ENCODE results near the gene MAP3K7. TPM values are rescaled to one million over a fixed set of nuclear protein-coding genes. Genes with fewer than 3 reads are reported as not detected.

The MAP3K7 gene
- total RNA-seq, 1 donor from 2014 or later, result 22.0 TPM

GRCh38 chr6:90468859-90469258 is 118.0 kb downstream of the MAP3K7 start:
- H3K27me3 ChIP-seq (ENCODE audit: low read depth), result no peaks in the 10 kb centered on the region

GRCh38 chr6:90468080-90468479 is 118.8 kb downstream of the MAP3K7 start:
- TF ChIP-seq, protein P1, sequence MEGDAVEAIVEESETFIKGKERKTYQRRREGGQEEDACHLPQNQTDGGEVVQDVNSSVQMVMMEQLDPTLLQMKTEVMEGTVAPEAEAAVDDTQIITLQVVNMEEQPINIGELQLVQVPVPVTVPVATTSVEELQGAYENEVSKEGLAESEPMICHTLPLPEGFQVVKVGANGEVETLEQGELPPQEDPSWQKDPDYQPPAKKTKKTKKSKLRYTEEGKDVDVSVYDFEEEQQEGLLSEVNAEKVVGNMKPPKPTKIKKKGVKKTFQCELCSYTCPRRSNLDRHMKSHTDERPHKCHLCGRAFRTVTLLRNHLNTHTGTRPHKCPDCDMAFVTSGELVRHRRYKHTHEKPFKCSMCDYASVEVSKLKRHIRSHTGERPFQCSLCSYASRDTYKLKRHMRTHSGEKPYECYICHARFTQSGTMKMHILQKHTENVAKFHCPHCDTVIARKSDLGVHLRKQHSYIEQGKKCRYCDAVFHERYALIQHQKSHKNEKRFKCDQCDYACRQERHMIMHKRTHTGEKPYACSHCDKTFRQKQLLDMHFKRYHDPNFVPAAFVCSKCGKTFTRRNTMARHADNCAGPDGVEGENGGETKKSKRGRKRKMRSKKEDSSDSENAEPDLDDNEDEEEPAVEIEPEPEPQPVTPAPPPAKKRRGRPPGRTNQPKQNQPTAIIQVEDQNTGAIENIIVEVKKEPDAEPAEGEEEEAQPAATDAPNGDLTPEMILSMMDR (IDR thresholded peaks at IDR 0.05), result no peak
- Histone ChIP-seq H3K4me3 (no peak overlapping the region), H3K27ac (no peak overlapping the region), H3K9me3 (no peaks in the 10 kb centered on the region), H3K36me3 (no peaks in the 10 kb centered on the region), H3K27me3 (ENCODE audit: low read depth) (no peaks in the 10 kb centered on the region), H3K4me1 (peaks cover 13% of the 10 kb centered on the region)
- ATAC-seq (no peak), DNase-seq (no peak)
- intact Hi-C loops (cut with DNase I), result no loop called here

More at GRCh38 chr6:90468859-90469258, 118.0 kb downstream of the MAP3K7 start:
- DNase-seq, result no peak
- intact Hi-C loops (cut with DNase I), result no loop called here
- Histone ChIP-seq H3K36me3 (no peaks in the 10 kb centered on the region), H3K4me1 (peaks cover 13% of the 10 kb centered on the region), H3K9me3 (no peaks in the 10 kb centered on the region), H3K4me3 (no peak overlapping the region), H3K27ac (no peak overlapping the region)
- ATAC-seq, result no peak
- TF ChIP-seq, protein P1 (IDR thresholded peaks at IDR 0.05), result no peak

- TF ChIP-seq, protein P1 (IDR thresholded peaks at IDR 0.05), result no peak
- intact Hi-C loops (cut with DNase I), result no loop called here
- no peaks in the 10 kb centered on the region for H3K9me3 ChIP-seq
- H3K4me3 ChIP-seq, result no peak overlapping the region
- DNase-seq, result no peak
- H3K36me3 ChIP-seq, result no peaks in the 10 kb centered on the region
- no peaks in the 10 kb centered on the region for H3K27me3 ChIP-seq (ENCODE audit: low read depth)
- H3K27ac ChIP-seq, result no peak overlapping the region
- no peak for ATAC-seq
- H3K4me1 ChIP-seq, result peaks cover 13% of the 10 kb centered on the region
Observed at GRCh38 chr6:90467546-90467945, 119.3 kb downstream of the MAP3K7 start.

GRCh38 chr6:90466154-90466940 is 120.5 kb downstream of the MAP3K7 start:
- TF ChIP-seq, protein P1 (IDR thresholded peaks at IDR 0.05), result no peak
- Histone ChIP-seq H3K4me3 (no peak overlapping the region), H3K27me3 (ENCODE audit: low read depth) (no peaks in the 10 kb centered on the region), H3K4me1 (peaks cover 13% of the 10 kb centered on the region), H3K36me3 (no peaks in the 10 kb centered on the region), H3K27ac (no peak overlapping the region), H3K9me3 (no peaks in the 10 kb centered on the region)
- intact Hi-C loops (cut with DNase I), result no loop called here
- DNase-seq (no peak), ATAC-seq (no peak)

DNA sequence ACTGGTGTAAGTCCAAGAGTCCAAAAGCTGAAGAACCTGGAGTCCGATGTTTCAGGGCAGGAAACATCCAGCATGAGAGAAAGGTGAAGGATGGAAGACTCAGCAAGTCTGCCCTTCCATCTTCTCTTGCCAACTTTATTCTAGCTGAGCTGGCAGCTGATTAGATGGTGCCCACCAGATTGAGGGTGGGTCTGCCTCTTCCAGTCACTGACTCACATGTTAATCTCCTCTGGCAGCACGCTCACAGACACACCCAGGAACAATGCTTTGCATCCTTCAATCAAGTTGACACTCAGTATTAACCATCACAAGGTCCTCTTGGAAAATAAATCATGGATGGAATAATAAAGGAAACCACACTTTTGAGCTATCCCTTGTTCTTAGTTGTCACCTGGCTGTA is 121.2 kb downstream of the MAP3K7 start:
- Histone ChIP-seq H3K4me1 (peaks cover 13% of the 10 kb centered on the region), H3K4me3 (no peak overlapping the region), H3K27ac (no peak overlapping the region), H3K27me3 (ENCODE audit: low read depth) (no peaks in the 10 kb centered on the region), H3K36me3 (no peaks in the 10 kb centered on the region), H3K9me3 (no peaks in the 10 kb centered on the region)
- ATAC-seq (no peak), DNase-seq (no peak)
- intact Hi-C loops (cut with DNase I), result no loop called here
- TF ChIP-seq, protein P1 (IDR thresholded peaks at IDR 0.05), result no peak
